ENCODE results near the gene TTLL3. TPM values are rescaled to one million over a fixed set of nuclear protein-coding genes. Genes with fewer than 3 reads are reported as not detected.

TTLL3 gene
- total and polyA plus RNA-seq, 2 donors (not counting 3 experiments of a cell fraction or from before 2014, with no cell fraction given): 43.5 to 65.2 TPM

GRCh38 chr3:9863058-9863772 is 53.2 kb downstream of the TTLL3 start:
- Histone ChIP-seq H2AFZ (ENCODE audit: low read depth, low read length) (peak overlapping the region; percentile 97), H3K27ac (ENCODE audit: insufficient read depth, low read depth, low read length) (no peak overlapping the region), H3K9ac (replicated peaks; ENCODE audit: extremely low read depth, insufficient read depth, low read length) (no peak overlapping the region), H3K27me3 (ENCODE audit: control insufficient read depth in 2 of 2, insufficient read depth in 2 of 2, low read length in 2 of 2) (no peaks in the 10 kb centered on the region), H3K79me2 (ENCODE audit: control insufficient read depth, insufficient read depth, low read length) (no peaks in the 10 kb centered on the region), H3K36me3 (ENCODE audit: control insufficient read depth in 2 of 2, extremely low read depth in 1 of 2, insufficient read depth in 2 of 2, low read length in 2 of 2) (no peaks in the 10 kb centered on the region), H3K9me1 (replicated peaks; ENCODE audit: control insufficient read depth, extremely low read depth, insufficient read depth, low read length) (no peaks in the 10 kb centered on the region), H3K4me1 (ENCODE audit: control insufficient read depth, extremely low read depth, insufficient read depth, low read length) (no peaks in the 10 kb centered on the region), H4K20me1 (replicated peaks; ENCODE audit: control insufficient read depth, extremely low read depth, insufficient read depth, low read length) (no peaks in the 10 kb centered on the region), H3K9me3 (replicated peaks; ENCODE audit: control insufficient read depth, insufficient read depth, low read length) (no peaks in the 10 kb centered on the region), H3K4me2 (ENCODE audit: insufficient read depth, low read length) (peak overlapping the region; percentile 61), H3K4me3 (replicated peaks in 1 of 3; ENCODE audit: insufficient read depth in 1 of 3, low read depth in 1 of 3, low read length in 3 of 3) (peak overlapping the region in 1 of 3 experiments; percentile 27)
- ChIA-PET POLR2A (no interaction called here), CTCF (interaction anchor here (1.7 kb wide), 1 partner anchor 51 kb away, joined by 4 read pairs; no protein-coding TSS in a partner anchor)
- TF ChIP-seq MYC (IDR thresholded peaks at IDR 0.05; ENCODE audit: low read depth, low read length) (no peak), POLR2AphosphoS5 (IDR thresholded peaks at IDR 0.05; ENCODE audit: insufficient read depth, low read depth, low read length) (no peak), FOS (IDR thresholded peaks at IDR 0.05; ENCODE audit: borderline replicate concordance, insufficient read depth, low read length) (no peak), GATA2 (IDR thresholded peaks at IDR 0.05; ENCODE audit: insufficient read depth, insufficient read length, low read depth, low read length) (no peak), MAX (IDR thresholded peaks at IDR 0.05; ENCODE audit: insufficient read depth, insufficient read length) (no peak), POLR2A (IDR thresholded peaks at IDR 0.05; ENCODE audit: low read depth, low read length) (no peak), CTCF (IDR thresholded peaks at IDR 0.05; ENCODE audit: extremely low read depth in 1 of 2, insufficient read depth in 1 of 2, low read depth in 1 of 2, low read length in 2 of 2) (no peak), EZH2 (IDR thresholded peaks at IDR 0.05; ENCODE audit: borderline replicate concordance, low read depth, low read length, severe bottlenecking) (no peak), JUN (IDR thresholded peaks at IDR 0.05; ENCODE audit: borderline replicate concordance, insufficient read depth, insufficient read length, low read depth) (no peak)
- dilution Hi-C loops (cut with MboI; ENCODE audit: extremely low pct_ligation_motif_present, low sequenced_read_pairs): no loop called here
- FAIRE-seq (no peak), DNase-seq (ENCODE audit: low read depth, low spot score) (no peak)
- BruUV-seq (replicated peaks): no TSS peak
- intact Hi-C loops (cut with micrococcal nuclease): no loop called here

All from endothelial cell of umbilical vein (primary cell).